ACC112 (cell line): ENCODE measurements around the gene SEPTIN11.

ENCODE experiments used
- H2AFZ ChIP-seq: fragments of 200-600 bp; sonication (generic); one replicate; pipeline ENCODE4 v1.6.0; 2017; ENCODE audit warnings: antibody characterized with exemption, low read length; ENCODE audit not compliant: unreplicated experiment
- H3K27ac ChIP-seq: fragments of 200-600 bp; sonication (generic); 2 replicates; pipeline ENCODE4 v1.5.1; 2014; ENCODE audit warnings: low read depth, mild to moderate bottlenecking, antibody characterized with exemption, low read length, moderate library complexity
- H3K27me3 ChIP-seq: fragments of 200-600 bp; sonication (generic); 2 replicates; pipeline ENCODE4 v1.6.1; 2014; ENCODE audit warnings: mild to moderate bottlenecking, antibody characterized with exemption, low read length, moderate library complexity, mixed read lengths; ENCODE audit not compliant: insufficient read depth
- H3K36me3 ChIP-seq: fragments of 200-600 bp; sonication (generic); 2 replicates; pipeline ENCODE4 v1.6.1; 2016; ENCODE audit warnings: mild to moderate bottlenecking, antibody characterized with exemption, low read length, moderate library complexity, mixed read lengths; ENCODE audit not compliant: insufficient read depth
- H3K4me1 ChIP-seq: fragments of 200-600 bp; sonication (generic); one replicate; pipeline ENCODE4 v1.6.1; 2016; ENCODE audit warnings: low read length, mixed read lengths; ENCODE audit not compliant: insufficient read depth, unreplicated experiment, control insufficient read depth
- H3K4me3 ChIP-seq: fragments of 200-600 bp; sonication (generic); 2 replicates; pipeline ENCODE4 v1.5.1; 2014; ENCODE audit warnings: mild to moderate bottlenecking, low read depth, low read length
- H3K79me2 ChIP-seq: fragments of 200-600 bp; sonication (generic); one replicate; pipeline ENCODE4 v1.6.0; 2016; ENCODE audit warnings: low read length; ENCODE audit not compliant: control insufficient read depth, unreplicated experiment, insufficient read depth

Gene SEPTIN11

DNA sequence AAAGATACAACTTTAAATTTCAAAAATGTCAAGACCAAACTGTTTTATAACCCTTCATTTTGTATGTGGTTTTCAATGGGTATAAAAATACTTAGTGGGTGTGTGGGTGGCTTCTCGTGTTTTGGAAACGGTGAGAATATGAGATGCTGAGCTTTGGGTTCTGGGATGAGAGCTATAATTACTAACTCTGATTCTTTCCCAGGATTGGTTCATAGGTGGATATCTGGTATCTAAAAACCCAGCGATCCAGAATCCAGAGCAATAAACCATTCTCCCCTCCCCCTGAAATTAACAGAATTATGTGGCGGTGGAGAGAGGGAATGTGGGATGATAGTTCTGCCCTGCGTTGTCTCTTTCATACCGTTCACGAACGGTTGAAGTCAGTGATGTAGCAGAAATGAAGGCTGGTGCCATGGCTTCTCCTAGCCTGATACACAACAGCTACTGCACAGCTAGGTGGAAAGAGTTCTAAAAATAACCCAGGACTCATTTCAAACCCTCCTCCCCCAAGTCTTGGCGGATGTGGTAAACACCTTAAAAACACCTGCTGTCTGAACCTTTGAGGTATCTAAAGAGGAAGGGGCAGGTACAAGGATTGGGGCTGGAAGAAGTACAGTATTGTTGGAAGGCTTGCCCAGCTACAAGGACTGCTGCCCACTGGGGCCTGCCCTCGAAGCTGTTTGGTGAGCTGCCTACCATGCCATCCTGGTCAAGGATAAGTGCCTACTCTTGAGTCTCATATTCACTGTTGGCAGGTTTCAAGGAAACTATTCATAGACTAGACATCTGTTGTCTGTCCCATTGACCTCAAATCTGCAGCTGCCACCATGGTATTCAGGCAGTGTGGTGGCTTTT is 44.5 kb downstream of the SEPTIN11 start:
- Histone ChIP-seq H3K4me1 (peaks cover 14% of the 10 kb centered on the region), H3K4me3 (no peak overlapping the region), H3K79me2 (peaks cover 46% of the 10 kb centered on the region), H3K27me3 (no peaks in the 10 kb centered on the region), H3K36me3 (peaks cover 9% of the 10 kb centered on the region), H2AFZ (no peak overlapping the region), H3K27ac (no peak overlapping the region)

GRCh38 chr4:76995776-76996175 is 46.2 kb downstream of the SEPTIN11 start:
- Histone ChIP-seq H2AFZ (no peak overlapping the region), H3K27me3 (no peaks in the 10 kb centered on the region), H3K36me3 (peaks cover 16% of the 10 kb centered on the region; the same call in 1 of the 2 replicates), H3K4me3 (no peak overlapping the region), H3K79me2 (peaks cover 29% of the 10 kb centered on the region), H3K4me1 (peaks cover 8% of the 10 kb centered on the region), H3K27ac (no peak overlapping the region)

DNA sequence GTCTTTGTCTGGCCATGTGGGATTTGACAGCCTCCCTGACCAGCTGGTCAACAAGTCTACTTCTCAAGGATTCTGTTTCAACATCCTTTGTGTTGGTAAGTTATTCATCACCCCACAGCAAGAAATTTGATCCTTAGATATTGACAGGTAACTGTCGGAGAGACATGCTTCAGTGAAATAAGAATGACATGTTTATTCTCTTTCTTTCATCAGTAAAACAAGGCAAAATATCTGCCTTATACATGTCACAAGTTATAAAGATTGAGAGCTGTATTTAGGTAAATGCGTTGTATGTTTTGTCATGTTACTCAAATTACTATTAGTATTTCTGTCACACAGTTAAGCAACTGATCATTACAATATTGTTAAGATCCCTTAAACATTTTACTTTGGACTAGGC is 46.9 kb downstream of the SEPTIN11 start:
- Histone ChIP-seq H3K36me3 (peaks cover 17% of the 10 kb centered on the region; the same call in 1 of the 2 replicates), H3K27me3 (no peaks in the 10 kb centered on the region), H3K79me2 (peaks cover 25% of the 10 kb centered on the region), H3K4me3 (no peak overlapping the region), H3K4me1 (peaks cover 4% of the 10 kb centered on the region), H2AFZ (no peak overlapping the region), H3K27ac (no peak overlapping the region)

DNA sequence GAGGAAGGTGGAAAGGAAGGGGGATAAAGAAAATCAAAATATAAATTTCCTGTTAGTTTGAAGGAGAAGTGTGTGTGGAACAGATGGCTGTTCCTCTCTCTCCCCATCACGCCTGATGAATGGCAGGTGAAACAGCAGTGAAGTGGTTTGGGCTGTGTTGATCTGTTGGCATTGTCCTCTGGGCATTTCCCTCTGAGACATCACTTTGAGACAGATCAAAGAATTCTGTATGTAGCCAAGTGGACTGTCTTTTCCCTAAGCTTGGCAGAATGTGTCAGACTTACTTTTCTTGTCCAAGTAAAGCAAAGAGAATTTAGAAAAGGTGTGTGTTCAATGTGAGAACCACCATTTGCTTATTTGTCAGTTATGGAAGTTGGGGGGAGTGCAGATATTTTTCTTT is 47.5 kb downstream of the SEPTIN11 start:
- Histone ChIP-seq H3K27me3 (no peaks in the 10 kb centered on the region), H2AFZ (no peak overlapping the region), H3K79me2 (peaks cover 18% of the 10 kb centered on the region), H3K27ac (no peak overlapping the region), H3K4me3 (no peak overlapping the region), H3K4me1 (peaks cover 8% of the 10 kb centered on the region), H3K36me3 (peaks cover 17% of the 10 kb centered on the region; the same call in 1 of the 2 replicates)

GRCh38 chr4:76997532-76997931 is 48.0 kb downstream of the SEPTIN11 start:
- H2AFZ ChIP-seq, result no peak overlapping the region
- peaks cover 14% of the 10 kb centered on the region for H3K79me2 ChIP-seq
- H3K27ac ChIP-seq, result no peak overlapping the region
- H3K36me3 ChIP-seq, result peaks cover 17% of the 10 kb centered on the region; the same call in 1 of the 2 replicates
- H3K27me3 ChIP-seq, result no peaks in the 10 kb centered on the region
- no peak overlapping the region for H3K4me3 ChIP-seq
- peaks cover 13% of the 10 kb centered on the region for H3K4me1 ChIP-seq

- Histone ChIP-seq H3K4me3 (no peak overlapping the region), H3K4me1 (peaks cover 21% of the 10 kb centered on the region), H3K36me3 (peaks cover 17% of the 10 kb centered on the region; the same call in 1 of the 2 replicates), H3K27me3 (no peaks in the 10 kb centered on the region), H3K79me2 (peaks cover 5% of the 10 kb centered on the region), H3K27ac (no peak overlapping the region), H2AFZ (no peak overlapping the region)
Observed at GRCh38 chr4:76998251-76998901, 48.8 kb downstream of the SEPTIN11 start.
